ENCODE measurements around the gene MYO18A. TPM values are rescaled to one million over a fixed set of nuclear protein-coding genes. Genes with fewer than 3 reads are reported as not detected.
A peak's percentile ranks its signal among the peaks of the same experiment; 100 is the strongest.

Gene MYO18A
- total RNA-seq, 1 donor from 2014 or later, result 59.5 TPM

DNA sequence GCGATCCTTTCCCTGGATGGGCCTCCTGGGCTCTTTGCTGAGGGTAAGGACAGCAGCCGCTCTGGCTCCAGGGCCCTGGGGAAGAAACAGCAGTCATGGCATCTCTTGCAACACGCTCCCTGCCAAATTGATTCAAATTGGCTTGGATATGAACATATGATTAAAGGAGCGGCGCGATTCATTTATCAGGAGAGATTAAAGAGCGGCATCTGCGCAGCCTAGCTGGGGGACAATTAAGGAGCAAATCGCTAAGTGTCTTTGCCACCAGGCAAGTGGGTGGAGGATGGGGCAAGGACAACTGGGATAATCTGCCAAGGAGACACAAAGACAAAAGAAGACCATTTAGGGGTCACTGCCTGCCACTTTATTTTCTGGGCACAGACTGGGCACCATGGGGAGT, 109.4 kb downstream of the MYO18A start:
- Histone ChIP-seq H3K4me3 (no peak overlapping the region), H3K27me3 (ENCODE audit: low read depth) (no peaks in the 10 kb centered on the region), H3K4me1 (no peaks in the 10 kb centered on the region), H3K9me3 (no peaks in the 10 kb centered on the region), H3K27ac (no peak overlapping the region), H3K36me3 (no peaks in the 10 kb centered on the region)
- DNase-seq, result no peak
- intact Hi-C loops (cut with DNase I), result no loop called here
- ATAC-seq, result no peak
- TF ChIP-seq CTCF (IDR thresholded peaks at IDR 0.05), result no peak

- Histone ChIP-seq H3K9me3 (no peaks in the 10 kb centered on the region), H3K4me1 (no peaks in the 10 kb centered on the region), H3K27ac (no peak overlapping the region), H3K27me3 (ENCODE audit: low read depth) (no peaks in the 10 kb centered on the region), H3K36me3 (no peaks in the 10 kb centered on the region), H3K4me3 (no peak overlapping the region)
- no peak for DNase-seq
- no peak for TF ChIP-seq CTCF (IDR thresholded peaks at IDR 0.05)
- intact Hi-C loops (cut with DNase I), result no loop called here
- ATAC-seq, result no peak
These were observed 109.9 kb downstream of the MYO18A start for GRCh38 chr17:29070308-29070707.

- Histone ChIP-seq H3K4me1 (no peaks in the 10 kb centered on the region), H3K27ac (no peak overlapping the region), H3K4me3 (peak overlapping the region; percentile 8), H3K27me3 (ENCODE audit: low read depth) (no peaks in the 10 kb centered on the region), H3K36me3 (no peaks in the 10 kb centered on the region), H3K9me3 (no peaks in the 10 kb centered on the region)
- no peak for TF ChIP-seq CTCF (IDR thresholded peaks at IDR 0.05)
- ATAC-seq, result peak; percentile 17 to 18
- no peak for DNase-seq
- intact Hi-C loops (cut with DNase I), result no loop called here
These were observed 110.6 kb downstream of the MYO18A start for GRCh38 chr17:29069526-29070041.

GRCh38 chr17:29068818-29069217, 111.4 kb downstream of the MYO18A start:
- H3K9me3 ChIP-seq, result no peaks in the 10 kb centered on the region
- intact Hi-C loops (cut with DNase I), result no loop called here
- H3K36me3 ChIP-seq, result no peaks in the 10 kb centered on the region
- H3K27me3 ChIP-seq (ENCODE audit: low read depth), result no peaks in the 10 kb centered on the region
- no peak overlapping the region for H3K4me3 ChIP-seq
- no peak for TF ChIP-seq CTCF (IDR thresholded peaks at IDR 0.05)
- H3K4me1 ChIP-seq, result no peaks in the 10 kb centered on the region
- H3K27ac ChIP-seq, result no peak overlapping the region
- ATAC-seq (no peak), DNase-seq (no peak)

GRCh38 chr17:29066606-29067005, 113.6 kb downstream of the MYO18A start:
- Histone ChIP-seq H3K36me3 (no peaks in the 10 kb centered on the region), H3K9me3 (no peaks in the 10 kb centered on the region), H3K4me3 (no peak overlapping the region), H3K27me3 (ENCODE audit: low read depth) (no peaks in the 10 kb centered on the region), H3K4me1 (no peaks in the 10 kb centered on the region), H3K27ac (no peak overlapping the region)
- ATAC-seq (no peak), DNase-seq (no peak)
- intact Hi-C loops (cut with DNase I), result no loop called here
- no peak for TF ChIP-seq CTCF (IDR thresholded peaks at IDR 0.05)

DNA sequence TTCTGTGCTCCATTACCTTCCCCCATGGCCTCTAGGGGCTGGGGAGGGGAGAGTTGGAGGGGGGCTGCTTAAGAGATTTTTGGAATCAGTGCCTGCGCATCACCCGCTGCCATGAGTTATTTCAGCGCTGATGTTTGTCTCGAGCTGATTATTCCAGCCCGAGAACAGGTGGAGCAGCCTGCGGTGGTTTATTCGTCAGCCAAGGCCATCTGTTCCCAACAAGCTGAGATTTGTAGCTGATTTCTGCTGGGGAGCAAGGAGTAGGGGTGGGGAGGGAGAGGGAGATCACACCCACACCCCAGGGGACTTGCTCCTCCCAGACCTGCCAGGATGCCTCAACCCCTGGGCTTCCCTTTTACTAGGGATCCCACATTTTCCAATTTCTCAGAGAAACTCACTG, 114.2 kb downstream of the MYO18A start:
- Histone ChIP-seq H3K4me1 (no peaks in the 10 kb centered on the region), H3K4me3 (no peak overlapping the region), H3K27me3 (ENCODE audit: low read depth) (no peaks in the 10 kb centered on the region), H3K36me3 (no peaks in the 10 kb centered on the region), H3K27ac (no peak overlapping the region), H3K9me3 (no peaks in the 10 kb centered on the region)
- intact Hi-C loops (cut with DNase I), result no loop called here
- no peak for DNase-seq
- ATAC-seq, result no peak
- no peak for TF ChIP-seq CTCF (IDR thresholded peaks at IDR 0.05)
